ENCODE data around the gene SHH. TPM values are rescaled to one million over a fixed set of nuclear protein-coding genes. Genes with fewer than 3 reads are reported as not detected.
"Not testable (repeated sequence)": the region's sequence is repeated elsewhere in the genome, so short reads cannot be mapped to it uniquely, and the experiment has no call there.

The SHH gene
- total RNA-seq, 1 donor from 2014 or later: not detected

DNA sequence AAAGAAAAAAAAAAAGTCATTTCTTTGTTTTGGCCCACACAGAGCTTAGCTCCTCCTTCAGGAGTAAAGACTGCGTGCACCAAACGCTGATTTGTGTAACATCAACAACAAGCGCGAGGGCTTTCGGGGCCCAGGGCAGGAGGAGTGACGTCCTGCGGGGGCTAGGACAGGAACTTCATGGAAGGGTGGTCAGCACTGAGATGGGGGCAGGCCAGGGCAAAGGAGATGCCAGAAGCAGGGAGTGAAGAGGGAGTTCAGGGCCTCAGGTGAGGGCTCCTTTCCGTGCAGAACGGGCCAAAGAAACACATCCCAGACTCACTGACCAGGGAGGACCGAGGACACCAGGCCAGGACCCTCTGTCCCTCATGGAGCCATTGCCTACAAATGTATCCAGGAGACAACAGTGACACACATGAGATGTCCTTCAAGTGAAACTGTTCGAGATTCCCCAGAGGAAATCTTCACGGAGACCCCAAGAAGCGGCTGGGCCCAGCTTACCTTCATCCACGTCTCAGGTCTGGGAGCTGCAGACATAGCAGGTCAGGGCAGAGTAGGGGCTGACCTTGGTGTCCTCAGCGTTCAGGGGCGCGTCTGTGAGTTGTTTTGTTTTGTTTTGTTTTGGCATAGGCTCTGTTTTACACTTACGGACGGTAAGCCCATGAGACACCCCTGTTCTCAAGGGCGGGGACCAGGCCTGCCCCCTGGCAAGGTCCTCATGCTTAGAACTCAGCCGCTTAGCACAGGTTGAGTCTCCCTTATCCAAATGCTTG lies 30.4 kb upstream of the SHH start:
- no peak for DNase-seq

DNA sequence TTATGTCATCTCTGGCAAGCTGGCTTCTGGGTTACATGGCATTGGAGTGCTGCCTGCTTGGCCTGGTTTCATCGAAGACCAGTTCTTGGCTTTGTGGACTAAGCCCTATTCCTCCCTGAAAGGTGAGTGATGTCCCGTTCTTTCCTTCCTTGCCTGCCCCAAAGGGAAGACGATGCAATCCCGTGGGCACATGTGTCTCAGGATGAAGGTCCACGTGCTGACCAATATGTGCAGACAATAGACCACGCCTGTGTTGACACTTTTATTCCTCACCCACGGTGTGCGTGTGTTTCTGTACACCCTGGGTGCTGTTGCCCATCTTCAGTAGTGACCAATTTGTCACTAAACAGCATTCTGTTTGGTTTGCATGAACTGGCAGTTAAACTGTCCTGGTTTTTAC lies 28.6 kb upstream of the SHH start:
- no peak for DNase-seq

DNA sequence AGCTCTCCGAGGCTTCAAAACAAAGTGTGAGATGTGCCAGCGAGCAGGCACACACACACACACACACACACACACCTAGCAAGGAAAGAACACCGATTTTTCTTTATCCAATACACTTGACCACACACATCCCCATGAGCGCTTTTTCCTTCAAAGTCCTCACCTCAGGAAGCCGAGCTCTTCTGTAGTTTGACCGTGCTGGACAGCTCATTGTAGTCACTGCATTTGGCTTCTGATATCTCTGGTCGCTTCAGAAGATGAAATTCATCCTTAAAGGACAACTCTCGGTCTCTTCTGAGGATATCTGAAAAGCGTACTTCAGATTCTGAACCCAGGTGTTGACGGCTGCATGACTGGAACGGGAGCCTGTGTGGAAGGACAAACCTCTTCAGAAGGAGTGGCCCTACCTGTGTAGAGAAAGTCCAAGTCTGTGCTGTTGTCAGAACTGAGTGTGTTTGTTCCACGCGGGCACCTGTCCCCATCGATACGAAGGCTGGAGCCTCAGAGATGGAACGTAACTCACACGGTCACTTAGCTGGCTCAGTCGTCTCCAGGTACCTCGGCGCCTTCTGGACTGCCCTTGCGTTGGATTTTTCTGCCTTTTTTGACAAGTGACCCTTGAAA lies 28.1 kb upstream of the SHH start:
- DNase-seq: no peak

DNA sequence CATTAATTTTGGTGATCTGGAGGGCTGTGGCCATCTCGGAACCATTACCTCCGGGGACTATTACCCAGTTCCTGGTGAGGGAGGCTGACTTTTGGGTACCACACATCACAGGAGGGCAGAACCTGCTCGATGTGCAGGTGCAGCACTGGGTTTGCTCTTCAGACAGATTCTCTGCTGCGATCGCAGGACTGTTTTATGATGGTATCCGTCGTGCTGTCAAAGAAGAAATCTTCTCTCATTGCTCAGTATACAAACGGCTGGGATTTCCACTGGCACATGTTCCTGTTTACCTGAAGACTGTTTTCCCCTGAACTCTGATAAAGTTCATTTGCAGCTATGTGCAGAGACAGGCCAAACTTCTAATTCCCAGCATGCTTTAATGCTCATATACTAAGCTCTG lies 27.2 kb upstream of the SHH start:
- DNase-seq: no peak

DNA sequence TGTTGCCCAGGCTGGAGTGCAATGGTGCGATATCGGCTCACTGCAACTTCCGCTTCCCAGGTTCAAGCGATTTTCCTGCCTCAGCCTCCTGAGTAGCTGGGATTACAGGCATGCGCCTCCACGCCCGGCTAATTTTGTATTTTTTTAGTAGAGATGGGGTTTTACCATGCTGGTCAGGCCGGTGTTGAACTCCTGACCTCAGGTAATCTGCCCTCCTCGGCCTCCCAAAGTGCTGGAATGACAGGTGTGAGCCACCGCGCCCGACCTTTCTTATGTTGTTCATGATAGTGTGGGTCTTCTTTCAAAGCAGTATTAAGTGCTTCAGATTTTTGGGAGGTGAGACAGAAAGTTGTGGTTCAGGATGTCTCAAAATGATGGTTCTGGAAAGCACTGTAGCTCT lies 26.0 kb upstream of the SHH start:
- DNase-seq: not testable (repeated sequence)

DNA sequence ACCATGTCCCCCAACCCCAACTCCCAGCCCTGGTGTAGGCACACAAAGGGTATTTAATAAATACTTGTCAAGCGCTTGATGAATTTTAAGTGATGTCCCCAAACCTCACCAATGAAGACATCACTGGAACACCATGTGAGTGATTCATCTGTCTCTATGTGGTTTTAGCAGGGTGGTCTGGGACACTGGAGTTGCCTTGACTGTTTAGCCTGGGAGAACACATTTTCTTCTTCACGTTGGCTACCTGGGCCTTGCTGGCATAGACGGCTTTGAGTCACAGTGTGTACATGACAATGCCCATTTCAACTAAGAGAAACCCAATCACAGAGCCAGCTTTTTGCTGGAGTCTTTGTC lies 24.8 kb upstream of the SHH start:
- DNase-seq: no peak

DNA sequence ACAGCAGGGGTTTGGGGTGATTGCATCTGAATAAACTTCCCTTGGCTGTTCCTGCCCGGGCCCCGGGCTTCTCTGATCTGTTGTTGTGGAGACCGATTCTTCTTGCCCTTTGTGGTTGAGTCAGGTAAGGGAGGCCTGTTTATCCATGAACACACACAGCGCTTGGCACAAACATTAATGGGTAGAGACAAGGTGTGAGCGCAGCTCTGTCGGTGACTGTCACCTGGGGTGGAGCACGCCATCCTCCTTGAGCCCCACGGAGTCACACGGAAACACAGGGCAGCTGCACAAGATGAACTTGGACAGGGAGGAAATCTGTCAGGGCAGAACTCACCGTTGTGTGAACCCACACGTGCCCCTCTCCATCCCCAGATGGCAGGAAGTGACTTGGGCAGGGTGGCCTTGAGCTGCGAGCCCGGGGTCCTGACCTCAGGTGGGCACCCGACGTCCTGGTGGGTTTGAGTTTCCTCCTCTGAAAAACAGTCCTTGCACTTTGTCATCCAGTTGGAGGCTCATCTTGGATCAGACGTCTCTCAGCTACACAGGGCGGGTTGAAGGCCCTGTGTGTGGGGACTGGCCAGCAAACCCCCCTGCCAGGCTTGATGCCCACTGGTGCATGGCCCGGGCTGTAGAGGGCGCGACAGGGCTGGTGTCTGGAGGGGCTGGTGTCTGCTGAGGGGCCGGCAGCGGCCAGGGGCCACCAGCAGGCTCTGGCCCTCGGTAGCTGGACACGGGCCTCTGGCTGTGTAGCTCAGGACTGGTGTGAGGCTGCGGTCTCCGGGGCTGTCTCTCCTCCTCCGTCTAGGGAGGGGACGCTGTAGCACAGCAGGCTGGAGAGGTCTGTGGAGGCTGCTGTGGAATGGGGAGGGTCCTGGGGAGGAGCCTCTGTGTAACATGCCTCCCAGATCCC lies 24.2 kb upstream of the SHH start:
- no peak for DNase-seq

DNA sequence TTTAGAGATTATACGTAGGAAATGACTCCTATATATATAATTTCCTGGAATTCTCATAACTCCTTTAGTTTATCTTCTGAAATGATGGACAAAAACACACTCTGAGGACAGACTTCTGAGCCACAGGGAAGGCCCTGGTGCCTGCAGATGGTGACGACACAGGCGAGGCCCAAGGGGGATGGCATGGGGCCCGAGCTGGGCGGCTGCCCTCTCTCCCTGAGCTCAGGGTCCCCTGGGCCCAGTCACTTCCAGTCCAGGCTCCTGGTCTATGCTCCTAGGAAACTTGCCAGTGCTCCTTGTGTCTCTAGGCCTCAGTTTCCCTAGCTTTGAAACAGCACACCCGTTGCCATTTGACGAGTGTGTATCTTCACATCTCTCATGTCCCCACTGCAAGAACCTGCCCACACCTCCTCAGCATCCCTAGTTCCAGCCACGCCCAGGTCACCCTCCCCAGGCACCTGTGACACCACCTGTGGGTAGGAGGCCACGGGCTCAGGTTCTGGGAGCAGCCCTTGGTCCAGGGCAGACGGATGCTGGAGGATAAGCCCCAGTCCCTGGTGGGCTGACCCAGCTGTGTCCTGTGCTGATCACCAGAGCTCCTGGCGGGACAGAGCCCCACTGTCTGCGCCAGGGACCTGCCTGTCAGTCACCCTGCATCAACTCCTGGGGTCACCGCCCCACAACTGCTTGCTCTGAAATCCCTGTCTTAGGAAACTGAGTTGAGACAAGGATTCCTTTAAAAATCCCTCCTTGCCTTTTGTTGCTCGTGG lies 23.4 kb upstream of the SHH start:
- DNase-seq: no peak

DNA sequence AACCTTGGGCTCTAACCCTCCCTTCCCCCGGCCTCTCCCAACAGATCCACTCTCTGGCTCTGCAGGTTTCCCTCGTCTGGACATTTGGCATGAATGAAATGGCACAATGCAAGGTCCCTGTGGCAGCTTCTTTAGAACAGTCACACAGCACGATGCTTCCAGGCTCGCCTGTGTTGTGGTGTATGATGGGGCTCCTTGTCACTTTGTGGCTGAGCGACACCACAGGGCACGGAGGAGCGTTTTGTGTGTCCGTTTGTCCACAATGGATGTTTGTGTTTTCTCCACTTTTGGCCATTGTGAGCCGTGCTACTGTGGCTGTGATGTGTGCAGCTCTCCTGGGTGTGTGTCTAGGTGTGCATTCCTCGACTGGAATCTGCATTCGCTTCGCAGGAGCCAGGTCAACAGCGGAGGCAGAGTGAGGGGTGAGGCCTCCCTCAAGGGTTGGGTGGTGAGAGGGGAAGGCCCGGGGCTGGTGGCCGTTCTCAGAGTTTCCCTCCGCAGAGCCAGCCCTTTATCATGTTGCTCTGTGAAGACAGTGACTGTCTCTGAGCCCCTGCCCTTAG lies 22.3 kb upstream of the SHH start:
- DNase-seq: no peak

DNA sequence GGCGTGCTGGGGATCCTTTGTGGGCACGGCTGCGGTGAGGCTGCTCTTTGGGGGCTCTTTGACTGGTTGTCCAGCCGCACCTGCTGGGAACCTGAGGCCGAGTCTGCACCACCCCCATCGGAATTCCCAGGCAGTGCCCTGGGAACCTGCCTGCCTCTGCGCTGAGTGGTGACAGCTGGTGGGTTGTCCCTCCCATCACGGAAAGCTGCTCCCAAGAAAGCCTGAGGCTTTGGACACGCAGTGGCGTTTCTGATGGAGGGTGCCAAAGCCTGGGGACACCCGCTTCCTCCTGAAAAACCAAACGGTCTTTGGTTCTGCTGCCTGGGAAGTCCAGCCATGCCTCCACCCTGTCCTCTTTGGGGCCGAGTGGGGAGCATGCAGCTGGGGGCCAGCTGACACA lies 21.4 kb upstream of the SHH start:
- DNase-seq: no peak

DNA sequence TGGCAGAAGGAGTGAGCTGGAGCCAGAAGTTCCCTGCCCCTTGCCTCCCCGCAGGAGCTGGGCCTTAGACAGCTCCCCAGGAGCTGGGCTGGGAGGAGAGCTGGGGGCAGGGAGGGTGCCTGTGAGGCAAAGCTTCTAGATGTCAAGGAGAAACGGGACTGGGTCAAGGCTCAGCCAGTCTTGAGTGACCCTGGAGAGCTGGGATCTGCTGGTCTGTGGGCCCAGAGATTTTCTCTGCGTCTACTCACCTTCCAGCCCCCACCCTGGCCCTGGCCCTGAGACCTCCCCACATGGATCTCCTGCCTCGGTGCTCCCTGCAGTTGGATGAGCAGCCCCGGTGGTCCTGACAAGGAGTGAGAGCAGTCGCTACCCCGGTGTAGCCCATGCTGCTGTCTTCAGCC lies 20.3 kb upstream of the SHH start:
- DNase-seq: no peak

DNA sequence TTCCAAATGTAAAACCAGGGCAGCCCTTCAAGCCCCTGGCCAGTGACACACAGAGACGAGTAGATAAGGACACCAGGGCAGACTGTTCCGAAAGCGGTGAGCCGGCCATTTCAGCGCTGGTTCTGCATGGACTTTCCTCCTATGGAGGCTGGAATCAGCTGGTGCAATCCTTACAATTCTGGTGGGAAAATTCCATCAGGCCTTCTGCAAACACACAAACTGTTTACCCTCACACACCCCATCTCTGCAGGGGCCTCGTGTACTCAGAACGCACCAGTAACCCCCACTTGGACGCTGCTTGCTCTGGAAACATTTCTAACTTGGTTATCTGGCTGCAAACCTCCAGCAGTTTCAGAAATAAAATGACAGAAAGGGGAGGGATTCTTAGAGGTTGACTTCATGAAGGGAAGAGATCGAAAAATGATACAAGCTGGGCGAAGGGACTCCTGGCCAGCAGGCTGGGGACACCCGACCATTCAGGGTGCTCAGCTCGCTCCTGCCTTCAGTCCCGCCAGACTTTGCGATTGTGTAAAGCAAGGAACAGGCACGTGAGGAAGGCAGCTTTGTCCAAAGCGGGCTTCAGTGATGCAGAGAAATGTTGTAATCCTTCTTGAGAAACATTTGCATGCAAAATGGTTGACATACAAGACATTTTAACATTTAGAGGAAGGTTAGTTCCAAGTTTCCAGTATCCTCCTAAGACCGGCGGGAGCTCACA lies 19.7 kb upstream of the SHH start:
- no peak for DNase-seq

DNA sequence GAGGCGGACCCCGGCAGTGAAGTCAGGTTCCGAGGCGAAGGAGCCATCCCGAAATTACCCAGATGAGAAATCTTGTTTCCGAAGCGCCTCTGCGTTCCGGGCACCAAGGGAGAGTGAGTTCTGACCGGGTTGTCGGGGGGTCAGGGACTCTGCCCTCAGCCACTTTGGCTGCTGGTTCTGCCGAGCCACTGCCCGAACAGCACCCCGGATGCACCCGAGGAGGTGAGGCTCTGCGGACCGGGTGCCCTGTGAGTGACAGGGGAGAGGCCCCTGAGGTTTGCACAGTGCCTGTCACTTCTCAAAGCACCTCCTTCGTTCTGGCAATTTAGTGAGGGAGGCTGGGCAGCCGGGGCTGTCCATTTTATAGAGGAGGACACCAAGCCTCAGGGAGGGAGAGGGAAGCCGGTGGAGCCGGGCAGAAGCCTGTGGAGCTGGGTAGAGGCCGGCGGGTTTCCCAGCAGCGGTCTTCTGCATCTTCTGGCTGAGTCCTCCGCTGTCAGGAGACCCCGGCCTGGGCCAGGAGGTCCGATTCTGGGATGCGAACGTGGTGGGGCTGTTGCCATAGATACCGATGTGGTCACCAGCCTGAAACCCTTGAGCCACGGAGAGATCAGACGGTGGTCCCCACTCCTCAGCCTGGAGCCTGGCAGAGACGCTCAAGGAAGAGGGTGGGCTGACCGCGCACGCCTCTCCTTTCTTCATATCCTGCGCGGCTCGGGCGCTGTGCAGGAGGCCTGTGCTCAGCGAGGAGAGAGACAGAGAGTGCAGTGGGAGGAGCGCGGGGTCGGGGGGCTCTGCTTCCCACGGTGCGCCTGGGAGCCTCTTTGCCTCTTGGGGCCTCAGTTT lies 18.9 kb upstream of the SHH start:
- DNase-seq: no peak

DNA sequence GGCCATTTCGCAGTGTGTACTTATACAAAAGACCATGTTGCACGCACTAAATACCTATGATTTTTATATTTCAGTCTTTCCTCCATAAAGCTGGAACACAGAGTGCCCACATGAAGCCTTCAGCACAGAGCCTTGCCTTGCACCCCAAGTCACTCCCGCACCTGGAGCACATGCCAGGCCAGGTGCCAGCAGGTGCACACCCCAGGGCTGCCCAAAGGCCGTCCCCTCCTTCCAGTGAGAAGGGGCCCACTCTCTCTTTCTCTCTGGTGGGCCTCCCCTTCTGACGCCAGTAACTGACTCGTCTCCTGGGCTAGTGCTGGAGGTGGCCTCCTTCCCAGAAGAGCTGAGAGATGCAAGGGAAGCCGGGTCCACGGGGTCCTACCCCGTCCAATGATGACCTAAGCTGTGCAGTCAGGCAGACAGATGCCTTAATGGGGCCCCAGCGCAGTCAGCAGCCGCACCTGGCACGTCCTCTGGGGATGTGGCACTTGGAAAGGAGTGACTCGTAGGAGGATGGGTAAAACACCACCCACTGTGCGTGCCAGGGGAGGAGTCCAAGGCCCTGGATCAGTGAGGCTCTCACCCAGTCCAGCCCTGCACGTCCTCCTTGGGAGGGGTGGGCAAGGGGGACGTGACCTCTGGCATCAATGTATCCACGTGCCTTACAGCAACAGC lies 17.7 kb upstream of the SHH start:
- DNase-seq: no peak

DNA sequence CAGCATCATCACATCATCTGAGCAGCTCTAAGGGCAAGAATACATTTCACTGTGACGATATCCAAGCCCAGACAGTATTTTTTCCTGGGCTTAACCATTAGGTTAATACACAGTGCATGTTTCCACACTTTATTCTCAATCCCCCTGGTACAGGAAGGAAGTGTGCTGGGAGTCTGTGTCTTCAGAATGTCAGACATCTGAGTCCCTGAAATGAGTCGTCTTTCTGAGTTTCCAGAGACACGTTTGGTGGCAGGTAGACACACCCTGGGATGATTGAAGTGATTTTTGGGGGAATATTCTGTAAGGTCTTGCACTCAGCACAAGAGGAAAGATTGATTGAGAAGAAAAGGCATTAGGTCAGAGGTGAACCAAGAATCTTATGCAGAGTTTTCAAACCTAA lies 13.1 kb upstream of the SHH start:
- DNase-seq: no peak

DNA sequence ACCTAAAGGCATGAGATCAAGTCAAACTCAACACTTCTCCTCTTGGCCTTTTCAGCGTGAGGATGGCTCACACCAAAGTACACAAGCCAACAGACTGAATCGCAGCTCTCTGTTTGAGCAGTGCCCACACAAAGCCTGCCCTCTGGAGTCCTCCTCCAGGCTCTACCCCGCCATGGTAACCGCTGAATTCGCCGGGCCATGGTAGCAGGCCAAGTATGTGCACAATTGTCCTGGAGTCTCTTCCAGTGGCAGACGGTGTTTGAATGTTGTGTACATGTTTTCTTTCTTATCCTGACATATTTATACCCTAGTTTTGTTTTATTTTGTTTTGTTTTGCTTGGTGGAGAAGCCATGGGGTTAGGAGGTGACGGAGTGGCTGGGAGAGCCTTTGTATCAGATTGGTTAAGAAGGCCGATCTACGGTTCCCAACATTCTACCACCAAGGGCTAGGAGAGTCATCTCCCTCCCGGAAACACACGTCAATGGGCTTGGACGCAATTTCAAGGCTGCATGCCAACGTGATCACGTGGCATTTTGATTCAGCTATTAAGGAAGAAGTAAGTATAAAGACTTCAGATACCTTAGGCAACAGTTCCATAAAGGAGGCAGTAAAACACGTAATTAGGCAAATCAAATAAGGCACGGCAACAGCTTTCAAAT lies 12.1 kb upstream of the SHH start:
- DNase-seq: peak; percentile 80

DNA sequence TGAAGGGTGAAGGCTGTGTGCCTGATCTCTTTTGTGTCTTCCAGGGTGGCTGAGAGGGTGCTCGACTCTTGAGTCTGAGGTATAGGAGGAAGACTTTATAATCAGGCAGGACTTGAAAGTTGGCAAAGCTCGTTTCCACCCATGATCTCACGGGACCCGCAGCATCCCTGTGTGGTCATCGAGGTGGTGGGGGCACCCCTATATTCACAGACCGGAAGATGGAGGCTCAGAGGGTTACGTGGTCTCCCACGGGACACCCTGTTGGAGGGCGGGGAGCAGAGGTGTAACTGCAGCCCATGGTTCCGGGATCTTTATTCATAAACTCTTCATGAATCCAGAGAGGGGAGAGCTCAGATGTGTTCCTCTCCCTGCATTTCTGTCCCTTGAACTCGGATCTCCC lies 9.6 kb upstream of the SHH start:
- DNase-seq: no peak

DNA sequence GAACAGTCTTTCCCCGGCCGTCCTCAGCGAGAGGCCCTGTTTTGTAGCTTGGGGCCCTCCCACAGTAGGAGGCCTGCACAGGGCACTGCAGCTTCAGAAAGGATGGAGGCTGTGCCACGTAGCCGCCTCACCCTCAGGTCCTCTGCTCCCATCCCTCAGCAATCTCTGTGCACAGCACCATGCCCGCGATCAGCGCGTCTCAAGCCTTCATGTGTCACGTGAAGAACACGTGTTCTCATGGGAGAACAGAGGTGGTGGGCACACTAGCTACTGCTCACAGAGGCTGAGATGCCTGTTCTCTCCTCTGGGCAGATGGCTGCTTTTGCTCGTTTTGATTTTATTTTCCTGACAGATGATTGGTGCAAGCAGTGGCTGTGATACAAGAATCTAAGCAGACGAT lies 8.5 kb upstream of the SHH start:
- DNase-seq: no peak

DNA sequence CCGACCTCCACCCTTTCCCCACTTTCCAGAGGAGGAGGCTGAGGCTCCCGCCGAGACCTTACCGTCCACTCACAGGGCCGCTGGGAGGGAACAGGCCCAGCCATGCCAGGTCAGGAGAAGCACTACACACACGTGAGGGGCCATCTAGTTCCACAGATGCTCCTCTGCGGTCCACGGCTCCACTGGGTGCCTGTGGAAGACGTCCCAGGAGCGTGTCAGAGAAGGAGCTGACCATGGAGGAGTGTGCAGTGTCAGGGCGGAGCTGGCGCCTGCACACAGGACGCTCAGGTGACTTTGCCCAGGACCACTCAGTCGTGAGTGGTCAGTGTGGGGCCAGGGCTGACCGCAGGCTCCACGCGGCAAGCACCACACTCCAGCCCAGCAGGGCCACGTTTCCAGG lies 8.0 kb upstream of the SHH start:
- DNase-seq: no peak

DNA sequence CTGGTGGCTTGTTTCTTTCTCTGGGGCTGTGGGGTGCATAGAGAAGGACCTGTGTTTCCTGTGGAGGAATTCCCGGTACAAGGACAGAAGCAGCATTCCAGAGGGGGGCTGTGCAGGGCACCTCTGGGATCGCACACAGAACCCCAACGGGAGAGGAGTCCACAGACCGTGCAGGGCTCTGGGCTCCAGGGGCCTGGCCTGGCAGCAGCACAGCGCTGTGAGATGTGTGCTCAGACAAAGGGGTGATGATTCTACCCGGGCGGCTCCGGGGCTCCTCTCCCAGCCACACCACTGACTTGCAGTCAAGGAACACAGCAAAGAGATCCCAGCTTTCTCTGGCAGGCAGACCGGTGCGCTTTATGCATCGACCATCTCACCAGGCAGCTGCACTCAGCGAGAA lies 6.9 kb upstream of the SHH start:
- DNase-seq: no peak

All from dermis blood vessel endothelial cell (primary cell).